Activated CD8-positive, alpha-beta T cell treated with anti-CD3 and anti-CD28 coated beads for 36 hours (primary cell): ENCODE data around the gene COL18A1. TPM values are rescaled to one million over a fixed set of nuclear protein-coding genes. Genes with fewer than 3 reads are reported as not detected.

Experiments
- ATAC-seq: fragments of 200-7000 bp; cut with Tn5 transposase; one replicate; pipeline ENCODE4 v1.10.0; 2021; ENCODE audit warnings: mild to moderate bottlenecking, moderate library complexity
- CTCF ChIA-PET: fragments of 350-600 bp; sonication (Branson Sonifier 250); formaldehyde crosslinking; loops from one replicate; lab custom pipeline; 2021; ENCODE audit warnings: antibody characterized with exemption; lab: Charles Lee
- POLR2A ChIA-PET: fragments of 350-600 bp; sonication (Branson Sonifier 250); formaldehyde crosslinking; loops from one replicate; lab custom pipeline; 2021; ENCODE audit warnings: antibody characterized with exemption; lab: Charles Lee
- DNase-seq: peaks from one replicate; pipeline ENCODE4 v3.0.0-alpha.2; 2020
- H3K27ac Mint-ChIP-seq: one replicate; pipeline ENCODE4 v1.8.0; 2021; ENCODE audit warnings: mild to moderate bottlenecking, mixed read lengths
- H3K27me3 Mint-ChIP-seq: one replicate; pipeline ENCODE4 v1.8.0; 2021; ENCODE audit warnings: mixed read lengths
- H3K36me3 Mint-ChIP-seq: one replicate; pipeline ENCODE4 v1.8.0; 2021; ENCODE audit warnings: low read depth, mixed read lengths
- H3K4me1 Mint-ChIP-seq: one replicate; pipeline ENCODE4 v1.8.0; 2021; ENCODE audit warnings: low read depth, mixed read lengths
- H3K4me3 Mint-ChIP-seq: one replicate; pipeline ENCODE4 v1.8.0; 2021; ENCODE audit warnings: mild to moderate bottlenecking, moderate library complexity, mixed read lengths
- H3K9me3 Mint-ChIP-seq: one replicate; pipeline ENCODE4 v1.8.0; 2021; ENCODE audit warnings: mixed read lengths
- CTCF ChIP-seq: fragments of 200-600 bp; IDR thresholded peaks from one replicate; pipeline ENCODE4 v1.8.0; 2022; ENCODE audit warnings: antibody characterized with exemption, mild to moderate bottlenecking
- intact Hi-C: fragments of 100-400 bp; cut with micrococcal nuclease; formaldehyde crosslinking; loops from one replicate; pipeline ENCODE4 v1.10.0; 2022
- total RNA-seq, 2 experiments: library from RNA; stranded (reverse); gene quantifications; one replicate each; pipeline ENCODE4 v1.2.3, GENCODE V29; 2021

COL18A1 gene
- total RNA-seq, 2 experiments from 2014 or later, result 9.4 to 9.7 TPM

GRCh38 chr21:45556645-45557615 lies 152.0 kb downstream of the COL18A1 start:
- Mint-ChIP-seq H3K4me1 (peaks cover 7% of the 10 kb centered on the region), H3K27ac (no peak overlapping the region), H3K27me3 (no peaks in the 10 kb centered on the region), H3K4me3 (no peak overlapping the region), H3K9me3 (no peaks in the 10 kb centered on the region), H3K36me3 (no peaks in the 10 kb centered on the region)
- DNase-seq, result no peak
- ChIA-PET POLR2A (interaction anchor here (0.8 to 1.6 kb wide), 2 partner anchors 36 to 261 kb away, joined by 3 to 6 read pairs; no protein-coding TSS in a partner anchor), CTCF (interaction anchor here (0.9 to 1.2 kb wide), 6 partner anchors 10 to 263 kb away, joined by 3 to 4 read pairs (median 3); no protein-coding TSS in a partner anchor)
- TF ChIP-seq CTCF, result no peak
- intact Hi-C loops, result no loop called here
- no peak for ATAC-seq

GRCh38 chr21:45557616-45558043 lies 152.7 kb downstream of the COL18A1 start:
- Mint-ChIP-seq H3K9me3 (no peaks in the 10 kb centered on the region), H3K36me3 (no peaks in the 10 kb centered on the region), H3K27ac (no peak overlapping the region), H3K4me3 (no peak overlapping the region), H3K4me1 (peaks cover 4% of the 10 kb centered on the region), H3K27me3 (no peaks in the 10 kb centered on the region)
- no peak for ATAC-seq
- no peak for TF ChIP-seq CTCF
- ChIA-PET CTCF (interaction anchor here (1.2 kb wide), 1 partner anchor 39 kb away, joined by 3 read pairs; no protein-coding TSS in a partner anchor), POLR2A (no interaction called here)
- no peak for DNase-seq
- intact Hi-C loops, result no loop called here

GRCh38 chr21:45558044-45558721 lies 153.2 kb downstream of the COL18A1 start:
- Mint-ChIP-seq H3K4me3 (no peak overlapping the region), H3K4me1 (peaks cover 4% of the 10 kb centered on the region), H3K27ac (no peak overlapping the region), H3K27me3 (no peaks in the 10 kb centered on the region), H3K9me3 (no peaks in the 10 kb centered on the region), H3K36me3 (no peaks in the 10 kb centered on the region)
- ATAC-seq (no peak), DNase-seq (no peak)
- TF ChIP-seq CTCF, result no peak
- ChIA-PET CTCF (interaction anchor here (1.2 to 1.9 kb wide), 2 partner anchors 39 to 262 kb away, joined by 3 to 5 read pairs; no protein-coding TSS in a partner anchor), POLR2A (interaction anchor here (1.5 kb wide), 1 partner anchor 32 kb away, joined by 3 read pairs; no protein-coding TSS in a partner anchor)
- intact Hi-C loops, result no loop called here

DNA sequence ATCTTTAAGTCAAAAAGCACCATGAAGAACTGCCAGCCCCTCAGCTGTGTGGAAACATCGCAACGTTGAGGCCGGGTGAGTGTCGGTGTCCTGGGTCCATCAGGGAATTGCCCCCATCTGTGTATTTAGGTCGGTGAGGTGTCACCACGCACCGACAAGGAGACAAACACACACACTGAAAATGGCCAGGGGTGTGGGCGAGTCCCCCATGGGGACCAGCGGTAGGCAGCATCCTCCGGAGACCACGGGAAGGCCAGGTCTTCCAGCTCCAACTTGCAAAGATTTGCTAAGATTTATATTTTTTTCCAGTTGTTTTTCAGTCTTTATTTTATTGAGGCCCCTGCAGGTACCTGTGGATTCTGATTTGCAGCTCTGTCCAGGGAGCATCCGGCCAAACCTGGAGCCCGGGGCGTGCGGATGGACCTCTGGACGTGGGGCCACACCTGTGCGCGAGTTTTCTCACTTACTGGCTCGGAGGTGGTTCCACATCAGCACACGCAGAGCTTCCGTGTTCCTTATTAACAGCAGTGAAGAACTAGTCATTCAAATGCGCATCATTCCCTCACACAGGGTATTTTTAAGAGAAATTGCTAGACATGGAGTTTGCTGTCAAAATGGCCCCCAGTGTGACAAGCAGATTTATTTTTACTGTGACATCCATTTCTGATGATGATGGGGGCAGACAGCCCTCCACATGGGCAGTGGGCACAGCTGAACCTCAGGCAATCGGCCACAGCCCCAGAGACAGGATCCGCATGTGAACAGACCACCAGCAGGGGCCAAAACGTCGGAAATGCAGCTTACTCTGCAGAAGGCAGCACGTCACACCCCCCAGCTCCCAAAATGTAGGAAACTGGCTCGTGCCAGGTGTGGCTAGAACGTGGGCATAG lies 154.5 kb downstream of the COL18A1 start:
- ChIA-PET CTCF (interaction anchor here (0.9 to 1.9 kb wide), 3 partner anchors 37 to 261 kb away, joined by 3 to 5 read pairs (median 3); no protein-coding TSS in a partner anchor), POLR2A (interaction anchor here (1.5 kb wide), 1 partner anchor 31 kb away, joined by 3 read pairs; no protein-coding TSS in a partner anchor)
- H3K4me3 Mint-ChIP-seq, result no peak overlapping the region
- DNase-seq, result no peak
- H3K4me1 Mint-ChIP-seq, result peaks cover 3% of the 10 kb centered on the region
- no peak for ATAC-seq
- TF ChIP-seq CTCF, result no peak
- H3K27ac Mint-ChIP-seq, result no peak overlapping the region
- no peaks in the 10 kb centered on the region for H3K36me3 Mint-ChIP-seq
- peaks cover 1% of the 10 kb centered on the region for H3K9me3 Mint-ChIP-seq
- intact Hi-C loops, result no loop called here
- peaks cover 3% of the 10 kb centered on the region for H3K27me3 Mint-ChIP-seq
